HepG2 (cell line): ENCODE data around the gene SERINC2. TPM values are rescaled to one million over a fixed set of nuclear protein-coding genes. Genes with fewer than 3 reads are reported as not detected.
A peak's percentile ranks its signal among the peaks of the same experiment; 100 is the strongest.

ENCODE experiments used
- ATRX ChIP-seq: sonication (generic); formaldehyde crosslinking; IDR thresholded peaks from 2 replicates; pipeline ENCODE4 v1.4.0; 2020; ENCODE audit warnings: missing genetic modification reagents, borderline replicate concordance
- CEBPG ChIP-seq: IDR thresholded peaks from 2 replicates; pipeline ENCODE4 v1.6.1; 2016
- CHCHD3 ChIP-seq: sonication (generic); formaldehyde crosslinking; IDR thresholded peaks from 2 replicates; pipeline ENCODE4 v1.8.0; 2022; ENCODE audit warnings: mild to moderate bottlenecking, missing genetic modification reagents, moderate library complexity
- CHD4 ChIP-seq: fragments of 200-600 bp; sonication (generic); IDR thresholded peaks from 2 replicates; pipeline ENCODE4 v1.7.0; 2017; ENCODE audit warnings: mild to moderate bottlenecking, low read length, borderline replicate concordance
- CREB1 ChIP-seq, 2 experiments: fragments of 450-650 bp in 1 of 2; IDR thresholded peaks; 2 replicates each; pipeline ENCODE4 v1.6.1; 2016 to 2017; ENCODE audit warnings: control low read depth in 1 of 2, mild to moderate bottlenecking in 1 of 2, missing compliant biosample characterization in 1 of 2, missing genetic modification characterization in 1 of 2
- EP300 ChIP-seq, 3 experiments: sonication (generic) in 1 of 3; formaldehyde crosslinking in 1 of 3; IDR thresholded peaks; 2 replicates each; pipeline versions ENCODE4 v1.5.1 to v1.6.1; 2011 to 2020; ENCODE audit warnings: low read depth in 2 of 3, low read length in 2 of 3, borderline replicate concordance in 1 of 3, improper control_type of control experiment in 1 of 3, mild to moderate bottlenecking in 1 of 3, missing genetic modification reagents in 1 of 3, moderate library complexity in 1 of 3
- EZH2 ChIP-seq: conservative IDR thresholded peaks from 2 replicates; pipeline ENCODE4 v1.6.1; 2012; ENCODE audit warnings: mild to moderate bottlenecking, low read depth, low read length, moderate library complexity
- GFI1 ChIP-seq: sonication (generic); formaldehyde crosslinking; IDR thresholded peaks from 2 replicates; pipeline ENCODE4 v1.5.0; 2020; ENCODE audit warnings: missing genetic modification reagents, mild to moderate bottlenecking, borderline replicate concordance
- HDAC2 ChIP-seq: sonication (generic); formaldehyde crosslinking; IDR thresholded peaks from 2 replicates; pipeline ENCODE4 v1.4.0; 2020; ENCODE audit warnings: missing genetic modification reagents
- JUND ChIP-seq: sonication (generic); formaldehyde crosslinking; IDR thresholded peaks from 2 replicates; pipeline ENCODE4 v1.8.0; 2022; ENCODE audit warnings: mild to moderate bottlenecking, missing genetic modification reagents
- MAFG ChIP-seq: sonication (generic); formaldehyde crosslinking; IDR thresholded peaks from 2 replicates; pipeline ENCODE4 v1.5.1; 2020; ENCODE audit warnings: mild to moderate bottlenecking, missing genetic modification reagents
- MAX ChIP-seq: IDR thresholded peaks from 2 replicates; pipeline ENCODE4 v1.6.1; 2012; ENCODE audit warnings: inconsistent platforms
- MEF2D ChIP-seq: sonication (generic); formaldehyde crosslinking; IDR thresholded peaks from 2 replicates; pipeline ENCODE4 v1.5.1; 2020; ENCODE audit warnings: mild to moderate bottlenecking, missing genetic modification reagents
- NCOA5 ChIP-seq: sonication (generic); formaldehyde crosslinking; IDR thresholded peaks from 2 replicates; pipeline ENCODE4 v1.4.0; 2020; ENCODE audit warnings: missing genetic modification reagents
- NFRKB ChIP-seq: fragments of 450-650 bp; IDR thresholded peaks from 2 replicates; pipeline ENCODE4 v1.6.1; 2017
- PAX8 ChIP-seq: sonication (generic); formaldehyde crosslinking; IDR thresholded peaks from 2 replicates; pipeline ENCODE4 v1.8.0; 2022; ENCODE audit warnings: mild to moderate bottlenecking, missing genetic modification reagents, borderline replicate concordance
- RCOR2 ChIP-seq: IDR thresholded peaks from 2 replicates; pipeline ENCODE4 v1.6.1; 2016; ENCODE audit warnings: missing biosample characterization, missing genetic modification reagents
- RFXANK ChIP-seq: IDR thresholded peaks from 2 replicates; pipeline ENCODE4 v1.6.1; 2016
- SALL1 ChIP-seq: sonication (generic); formaldehyde crosslinking; IDR thresholded peaks from 2 replicates; pipeline ENCODE4 v1.8.0; 2022; ENCODE audit warnings: mild to moderate bottlenecking, missing genetic modification reagents
- SIX4 ChIP-seq: sonication (generic); formaldehyde crosslinking; IDR thresholded peaks from 2 replicates; pipeline ENCODE4 v1.4.0; 2020; ENCODE audit warnings: missing genetic modification reagents
- SMARCE1 ChIP-seq: fragments of 450-650 bp; IDR thresholded peaks from 2 replicates; pipeline ENCODE4 v1.6.1; 2017; ENCODE audit warnings: borderline replicate concordance
- TARDBP ChIP-seq: sonication (generic); formaldehyde crosslinking; IDR thresholded peaks from 2 replicates; pipeline ENCODE4 v1.8.0; 2022; ENCODE audit warnings: mild to moderate bottlenecking, missing genetic modification reagents
- TEAD3 ChIP-seq: optimal IDR thresholded peaks from 2 replicates; pipeline ENCODE3; 2016; ENCODE audit warnings: borderline replicate concordance
- ZC3H13 ChIP-seq: sonication (generic); formaldehyde crosslinking; IDR thresholded peaks from 2 replicates; pipeline ENCODE4 v1.8.1; 2023; ENCODE audit warnings: mild to moderate bottlenecking, missing genetic modification reagents, moderate library complexity
- ZNF230 ChIP-seq: sonication (generic); formaldehyde crosslinking; IDR thresholded peaks from 2 replicates; pipeline ENCODE4 v1.4.0; 2020; ENCODE audit warnings: mild to moderate bottlenecking, missing genetic modification reagents
- ZNF296 ChIP-seq: sonication (generic); formaldehyde crosslinking; conservative IDR thresholded peaks from 2 replicates; pipeline ENCODE4 v1.5.0; 2020; ENCODE audit warnings: mild to moderate bottlenecking, missing genetic modification reagents
- ZNF350 ChIP-seq: sonication (generic); formaldehyde crosslinking; IDR thresholded peaks from 2 replicates; pipeline ENCODE4 v1.4.0; 2020; ENCODE audit warnings: mild to moderate bottlenecking, low read depth, missing genetic modification reagents, borderline replicate concordance
- ZNF496 ChIP-seq: sonication (generic); formaldehyde crosslinking; IDR thresholded peaks from 2 replicates; pipeline ENCODE4 v1.8.1; 2023; ENCODE audit warnings: mild to moderate bottlenecking, moderate library complexity, missing genetic modification reagents; ENCODE audit not compliant: insufficient replicate concordance
- ZNF629 ChIP-seq: sonication (generic); formaldehyde crosslinking; conservative IDR thresholded peaks from 2 replicates; pipeline ENCODE4 v1.5.0; 2020; ENCODE audit warnings: missing genetic modification reagents
- ZNF790 ChIP-seq: sonication (generic); formaldehyde crosslinking; IDR thresholded peaks from 2 replicates; pipeline ENCODE4 v1.8.0; 2022; ENCODE audit warnings: missing genetic modification reagents, mild to moderate bottlenecking, borderline replicate concordance
- ZSCAN29 ChIP-seq: sonication (generic); formaldehyde crosslinking; conservative IDR thresholded peaks from 2 replicates; pipeline ENCODE4 v1.4.0; 2020; ENCODE audit warnings: mild to moderate bottlenecking, missing genetic modification reagents
- polyA plus RNA-seq, 8 experiments: library from polyadenylated mRNA; depleted of rRNA in 3 of 8; stranded (reverse) in 7 of 8; unstranded in 1 of 8; fragments of >200 nt; fragmentation: Illumina TruSeq in 4 of 8; extraction: Trizol in 4 of 8; gene quantifications; 2 replicates each; pipeline versions ENCODE4 v1.2.1 to v1.2.3, GENCODE V29; 2011 to 2016; ENCODE audit warnings: low read depth in 4 of 8, missing spikeins in 1 of 8, mixed read lengths in 1 of 8; ENCODE audit not compliant: insufficient read depth in 1 of 8
- total RNA-seq, 5 experiments: library from RNA; depleted of rRNA; stranded (reverse); fragments of >200 nt; fragmentation: Illumina TruSeq; extraction: Trizol; gene quantifications; 2 replicates each; pipeline ENCODE4 v1.2.3, GENCODE V29; 2016; ENCODE audit warnings: low read depth in 1 of 5

The SERINC2 gene
- total and polyA plus RNA-seq, 2 of the 13 experiments (the other 11 are each of a cell fraction or from before 2014, with no cell fraction given): 4.8 to 126 TPM

GRCh38 chr1:31444725-31445448, 31.9 kb downstream of the SERINC2 start (continued):
- TF ChIP-seq CEBPG (CRISPR knock-in tag): peak; percentile 79
- no peak for TF ChIP-seq MAFG (CRISPR knock-in tag)
- no peak for TF ChIP-seq NFRKB
- no peak; the same call in none of the 2 replicates for TF ChIP-seq MAX
- TF ChIP-seq GFI1: peak; percentile 98
- no peak for TF ChIP-seq ZC3H13
- no peak for TF ChIP-seq ZSCAN29 (CRISPR knock-in tag)
- no peak for TF ChIP-seq PAX8
- peak; percentile 58; the same call in 1 of the 2 replicates for TF ChIP-seq ZNF350 (CRISPR knock-in tag)
- peak; percentile 82 for TF ChIP-seq RCOR2 (CRISPR knock-in tag)
- peak; percentile 73; the same call in 1 of the 2 replicates for TF ChIP-seq ZNF296 (CRISPR knock-in tag)
- TF ChIP-seq NCOA5: no peak
- TF ChIP-seq RFXANK (CRISPR knock-in tag): no peak
- TF ChIP-seq TEAD3 (CRISPR knock-in tag): peak; percentile 68
- TF ChIP-seq SALL1 (CRISPR knock-in tag): peak; percentile 97
- TF ChIP-seq ZNF790: no peak
- TF ChIP-seq EZH2: no peak
- TF ChIP-seq ATRX: no peak
- peak; percentile 77 for TF ChIP-seq CREB1 (IDR thresholded peaks at IDR 0.05)
- TF ChIP-seq CREB1 (CRISPR knock-in tag; IDR thresholded peaks at IDR 0.05): peak; percentile 91
- TF ChIP-seq CHD4: no peak
- TF ChIP-seq ZNF629 (CRISPR knock-in tag): no peak
- no peak for TF ChIP-seq SMARCE1
- TF ChIP-seq TARDBP: peak; percentile 82
- TF ChIP-seq HDAC2: peak; percentile 79
- TF ChIP-seq JUND (CRISPR knock-in tag): peak; percentile 45; the same call in 1 of the 2 replicates
- peak in 1 of 2 experiments; percentile 92; a peak in 2 of 4 replicates for TF ChIP-seq EP300 (IDR thresholded peaks at IDR 0.05; ENCODE audit: low read depth in 2 of 2, low read length in 2 of 2)
- peak; percentile 65; the same call in 1 of the 2 replicates for TF ChIP-seq EP300 (CRISPR knock-in tag; IDR thresholded peaks at IDR 0.05; ENCODE audit: borderline replicate concordance)
- no peak for TF ChIP-seq SIX4 (CRISPR knock-in tag)
- peak; percentile 92 for TF ChIP-seq MEF2D (CRISPR knock-in tag)
- TF ChIP-seq ZNF230 (CRISPR knock-in tag): no peak
- TF ChIP-seq CHCHD3: no peak
- TF ChIP-seq ZNF496 (CRISPR knock-in tag): no peak
